Skeletal muscle satellite cell (primary cell): Measurements from ENCODE around the gene TMEM235.

Source experiments
- H3K27me3 ChIP-seq: 2 replicates; pipeline ENCODE4 v1.7.0; 2013; ENCODE audit warnings: low read length; ENCODE audit not compliant: control insufficient read depth, insufficient read depth
- H3K36me3 ChIP-seq: 2 replicates; pipeline ENCODE4 v1.7.0; 2013; ENCODE audit warnings: mild to moderate bottlenecking, control low read depth, low read length; ENCODE audit not compliant: insufficient read depth
- H3K4me1 ChIP-seq: 2 replicates; pipeline ENCODE4 v1.7.0; 2013; ENCODE audit warnings: low read length; ENCODE audit not compliant: control insufficient read depth, insufficient read depth
- H3K4me2 ChIP-seq: 2 replicates; pipeline ENCODE4 v1.7.0; 2013; ENCODE audit warnings: mild to moderate bottlenecking, low read length
- H3K4me3 ChIP-seq: 2 replicates; pipeline ENCODE4 v1.7.0; 2013; ENCODE audit warnings: low read length
- H3K9ac ChIP-seq: 2 replicates; pipeline ENCODE4 v1.7.0; 2013; ENCODE audit warnings: mild to moderate bottlenecking, low read depth, low read length, moderate library complexity
- H3K9me3 ChIP-seq: replicated peaks from 2 replicates; pipeline ENCODE4 v1.7.0; 2013; ENCODE audit warnings: mild to moderate bottlenecking, control low read depth, low read length

TMEM235 gene

GRCh38 chr17:78242024-78242742, 10.8 kb downstream of the TMEM235 start:
- Histone ChIP-seq H3K36me3 (no peaks in the 10 kb centered on the region), H3K4me2 (no peak overlapping the region), H3K4me1 (no peaks in the 10 kb centered on the region), H3K27me3 (no peaks in the 10 kb centered on the region), H3K4me3 (no peak overlapping the region), H3K9me3 (no peaks in the 10 kb centered on the region), H3K9ac (no peak overlapping the region)

DNA sequence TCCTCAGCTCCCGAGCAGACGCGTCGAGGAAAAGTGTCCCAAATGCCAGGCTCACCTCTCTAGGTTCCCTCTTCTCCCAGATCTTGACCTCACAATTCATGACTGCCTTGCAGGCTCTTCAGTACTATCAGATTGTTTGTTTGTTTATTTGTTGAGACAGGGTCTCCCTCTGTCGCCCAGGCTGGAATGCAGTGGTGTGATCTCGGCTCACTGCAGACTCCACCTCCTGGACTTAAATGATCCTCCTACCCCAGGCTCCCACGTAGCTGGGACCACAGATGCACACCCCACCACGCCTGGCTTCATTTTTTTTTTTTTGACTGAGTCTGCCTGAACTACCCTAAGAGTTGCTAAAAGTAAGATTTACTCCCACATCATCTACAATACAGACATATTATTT, 15.9 kb downstream of the TMEM235 start:
- H3K9me3 ChIP-seq: no peaks in the 10 kb centered on the region
- no peak overlapping the region for H3K4me3 ChIP-seq
- H3K9ac ChIP-seq: no peak overlapping the region
- no peak overlapping the region for H3K4me2 ChIP-seq
- H3K27me3 ChIP-seq: no peaks in the 10 kb centered on the region
- H3K4me1 ChIP-seq: peaks cover 5% of the 10 kb centered on the region
- no peaks in the 10 kb centered on the region for H3K36me3 ChIP-seq

GRCh38 chr17:78248051-78248914, 16.9 kb downstream of the TMEM235 start:
- no peaks in the 10 kb centered on the region for H3K36me3 ChIP-seq
- no peak overlapping the region for H3K4me3 ChIP-seq
- no peak overlapping the region for H3K4me2 ChIP-seq
- no peaks in the 10 kb centered on the region for H3K9me3 ChIP-seq
- H3K4me1 ChIP-seq: peaks cover 5% of the 10 kb centered on the region
- H3K9ac ChIP-seq: no peak overlapping the region
- H3K27me3 ChIP-seq: no peaks in the 10 kb centered on the region

DNA sequence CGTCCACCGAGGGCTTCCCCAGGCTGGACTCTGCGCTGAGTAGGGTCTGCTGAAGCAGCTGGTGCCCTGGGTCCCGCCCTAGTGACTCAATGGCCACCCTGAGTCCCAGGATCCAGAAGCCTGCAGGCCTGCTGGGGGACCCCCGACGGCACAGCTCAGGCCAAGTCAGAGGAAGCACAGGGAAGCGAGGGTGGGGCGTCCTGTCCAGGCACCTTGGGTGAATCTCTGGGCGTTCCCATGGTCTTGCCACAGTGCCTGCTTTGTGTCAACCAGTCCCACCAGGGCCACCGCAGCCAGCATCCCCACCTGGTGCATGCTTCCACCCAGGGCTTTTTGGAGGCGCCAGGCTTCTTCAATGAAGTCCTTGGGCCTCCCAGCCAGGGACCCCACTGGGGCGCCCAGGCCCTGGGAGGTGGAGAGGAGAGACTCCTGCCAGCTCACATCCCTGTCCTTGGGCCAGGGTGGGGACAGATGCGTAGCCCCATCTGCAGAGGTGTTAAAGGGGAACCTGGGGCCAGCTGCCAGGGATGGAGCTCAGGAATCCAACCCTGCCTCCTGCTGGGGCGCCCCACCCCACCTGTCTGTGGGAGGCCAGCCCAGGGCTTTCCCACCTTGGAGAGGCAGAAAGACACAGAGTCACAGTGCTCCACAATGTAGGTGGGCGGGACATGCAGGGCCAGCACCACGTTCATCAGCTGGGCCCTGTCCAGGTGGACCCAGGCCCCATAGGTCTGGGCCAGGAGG, 17.8 kb downstream of the TMEM235 start:
- Histone ChIP-seq H3K4me3 (no peak overlapping the region), H3K9me3 (no peaks in the 10 kb centered on the region)

GRCh38 chr17:78249818-78250806, 18.7 kb downstream of the TMEM235 start:
- H3K9me3 ChIP-seq: no peaks in the 10 kb centered on the region
- no peak overlapping the region for H3K9ac ChIP-seq
- H3K4me2 ChIP-seq: no peak overlapping the region
- H3K27me3 ChIP-seq: no peaks in the 10 kb centered on the region
- H3K4me1 ChIP-seq: peaks cover 10% of the 10 kb centered on the region
- H3K4me3 ChIP-seq: no peak overlapping the region
- no peaks in the 10 kb centered on the region for H3K36me3 ChIP-seq

More for the DNA sequence above, 17.8 kb downstream of the TMEM235 start:
- H3K4me2 ChIP-seq: no peak overlapping the region
- H3K27me3 ChIP-seq: no peaks in the 10 kb centered on the region
- peaks cover 10% of the 10 kb centered on the region for H3K4me1 ChIP-seq
- H3K9ac ChIP-seq: no peak overlapping the region
- H3K36me3 ChIP-seq: no peaks in the 10 kb centered on the region

DNA sequence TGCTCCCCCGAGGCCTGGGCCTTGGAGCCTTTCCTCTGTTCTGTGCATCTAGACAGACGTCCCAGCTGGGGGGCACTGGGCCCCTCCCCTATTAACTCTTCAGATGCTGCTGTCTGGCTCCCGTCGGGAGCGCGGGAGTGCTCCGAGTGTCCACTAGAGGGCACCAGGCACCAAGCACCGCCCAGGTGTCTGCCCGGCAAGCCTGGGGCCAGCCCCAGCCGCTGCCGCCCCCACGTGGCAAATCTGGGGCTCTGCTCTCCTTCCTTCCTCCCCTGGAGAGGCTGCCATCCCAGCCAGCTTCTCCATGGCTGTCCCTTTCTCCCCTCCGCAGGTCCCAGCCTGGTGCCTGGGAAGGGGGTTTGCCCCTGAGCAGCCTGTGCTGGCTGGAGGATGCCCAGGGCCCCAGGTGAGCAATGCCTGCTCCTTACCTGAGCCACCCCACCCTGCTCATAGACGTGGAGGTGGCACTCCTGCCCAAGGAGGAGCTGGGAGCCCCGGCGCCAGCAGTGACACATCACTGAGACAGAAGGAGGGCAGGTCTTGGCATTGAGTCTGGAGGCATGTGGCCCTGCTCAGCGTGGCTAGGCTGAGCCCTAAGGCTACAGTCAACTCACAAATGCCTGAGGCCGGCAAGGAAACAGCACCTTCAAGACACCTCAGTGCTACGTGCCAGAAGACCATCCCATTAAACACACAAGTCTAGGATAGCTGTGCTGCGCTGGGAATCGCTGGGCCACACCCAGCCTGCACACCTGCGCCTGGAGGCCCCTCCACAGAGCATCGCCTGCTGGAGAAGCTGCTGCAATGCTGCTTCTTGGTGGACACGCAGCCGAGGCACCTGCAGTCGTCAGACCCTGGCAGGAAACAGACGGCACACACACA, 19.7 kb downstream of the TMEM235 start:
- Histone ChIP-seq H3K9ac (no peak overlapping the region), H3K9me3 (no peaks in the 10 kb centered on the region), H3K4me2 (peak overlapping the region; percentile 73), H3K27me3 (no peaks in the 10 kb centered on the region), H3K4me3 (no peak overlapping the region), H3K4me1 (peaks cover 10% of the 10 kb centered on the region), H3K36me3 (no peaks in the 10 kb centered on the region)

DNA sequence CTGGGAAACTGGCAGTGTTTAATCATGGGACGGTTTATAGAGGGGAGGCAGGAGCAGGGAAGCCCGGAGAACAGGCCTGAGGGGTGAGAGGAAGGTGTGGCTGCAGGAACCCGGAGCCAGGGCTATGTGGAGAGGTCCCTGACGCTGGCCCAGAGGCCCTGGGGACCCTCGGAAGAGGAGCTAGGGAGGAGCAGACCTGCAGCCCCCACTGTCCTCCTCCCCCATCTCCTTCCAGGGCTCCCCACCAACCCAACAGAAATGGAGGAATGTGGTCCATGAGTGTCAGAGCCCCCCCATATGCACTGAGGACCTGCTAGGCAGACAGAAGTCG, 20.3 kb downstream of the TMEM235 start:
- Histone ChIP-seq H3K4me1 (peaks cover 10% of the 10 kb centered on the region), H3K36me3 (no peaks in the 10 kb centered on the region), H3K9ac (no peak overlapping the region), H3K4me2 (no peak overlapping the region), H3K4me3 (no peak overlapping the region), H3K9me3 (no peaks in the 10 kb centered on the region), H3K27me3 (no peaks in the 10 kb centered on the region)

- H3K4me2 ChIP-seq: no peak overlapping the region
- H3K36me3 ChIP-seq: no peaks in the 10 kb centered on the region
- peaks cover 10% of the 10 kb centered on the region for H3K4me1 ChIP-seq
- no peak overlapping the region for H3K9ac ChIP-seq
- peaks cover 2% of the 10 kb centered on the region for H3K27me3 ChIP-seq
- no peaks in the 10 kb centered on the region for H3K9me3 ChIP-seq
- H3K4me3 ChIP-seq: no peak overlapping the region
Measured at GRCh38 chr17:78252111-78252634, 20.7 kb downstream of the TMEM235 start.

- H3K27me3 ChIP-seq: peaks cover 6% of the 10 kb centered on the region
- H3K9ac ChIP-seq: no peak overlapping the region
- H3K4me3 ChIP-seq: no peak overlapping the region
- H3K9me3 ChIP-seq: no peaks in the 10 kb centered on the region
- H3K4me1 ChIP-seq: peaks cover 10% of the 10 kb centered on the region
- no peak overlapping the region for H3K4me2 ChIP-seq
- no peaks in the 10 kb centered on the region for H3K36me3 ChIP-seq
Measured at GRCh38 chr17:78252701-78253635, 21.5 kb downstream of the TMEM235 start.
